IMR-90 (cell line): ENCODE results near the gene KCNQ1. TPM values are rescaled to one million over a fixed set of nuclear protein-coding genes. Genes with fewer than 3 reads are reported as not detected.

Source experiments
- ATAC-seq: fragments of 200-7000 bp; cut with Tn5 transposase; 2 replicates; pipeline ENCODE4 v1.9.1; 2020; ENCODE audit warnings: low read depth, mild to moderate bottlenecking, moderate library complexity
- BruUV-seq: library from RNA; stranded (reverse); fragments of 400-500 nt; replicated peaks from 2 replicates; lab custom pipeline; 2021; lab: Mats Ljungman, UMichigan
- CTCF ChIA-PET: fragments of 300-600 bp; formaldehyde crosslinking; extraction: SDS; loops from one replicate; lab custom pipeline; 2021; ENCODE audit warnings: antibody characterized with exemption; lab: Yijun Ruan, JAX
- POLR2A ChIA-PET: fragments of 300-600 bp; sonication (Branson Sonifier 250); formaldehyde crosslinking; loops from one replicate; lab custom pipeline; 2022; ENCODE audit warnings: antibody characterized with exemption; ENCODE audit not compliant: unreplicated experiment; lab: Charles Lee
- DNase-seq: peaks from one replicate; pipeline ENCODE4 v3.0.0; 2013
- H2AFZ ChIP-seq: replicated peaks from 2 replicates; pipeline ENCODE3; 2013; ENCODE audit warnings: low read length, mild to moderate bottlenecking; ENCODE audit not compliant: poor library complexity
- H2AK5ac ChIP-seq: 2 replicates; pipeline ENCODE4 v1.6.1; 2013; ENCODE audit warnings: low read depth, low read length, inconsistent platforms
- H2AK9ac ChIP-seq: replicated peaks from 2 replicates; pipeline ENCODE3; 2013; ENCODE audit warnings: mild to moderate bottlenecking, low read depth, low read length, moderate library complexity; ENCODE audit not compliant: poor library complexity
- H2BK120ac ChIP-seq: 2 replicates; pipeline ENCODE4 v1.6.1; 2013; ENCODE audit warnings: low read depth, low read length, inconsistent platforms
- H2BK15ac ChIP-seq: 3 replicates; pipeline ENCODE4 v1.6.1; 2013; ENCODE audit warnings: low read depth, low read length, inconsistent platforms
- H2BK20ac ChIP-seq: 2 replicates; pipeline ENCODE4 v1.6.1; 2013; ENCODE audit warnings: low read depth, mild to moderate bottlenecking, inconsistent platforms, low read length, moderate library complexity
- H2BK5ac ChIP-seq: 2 replicates; pipeline ENCODE4 v1.6.1; 2013; ENCODE audit warnings: mild to moderate bottlenecking, low read depth, low read length, inconsistent platforms; ENCODE audit not compliant: poor library complexity, severe bottlenecking
- H3K14ac ChIP-seq: replicated peaks from 2 replicates; pipeline ENCODE4 v1.6.1; 2013; ENCODE audit warnings: low read depth, low read length, inconsistent platforms
- H3K18ac ChIP-seq: 2 replicates; pipeline ENCODE4 v1.6.1; 2013; ENCODE audit warnings: low read depth, low read length, control low read depth
- H3K23ac ChIP-seq: 2 replicates; pipeline ENCODE4 v1.6.1; 2013; ENCODE audit warnings: low read depth, low read length, inconsistent platforms
- H3K27ac ChIP-seq: 2 replicates; pipeline ENCODE4 v1.5.1; 2013; ENCODE audit warnings: mild to moderate bottlenecking, control low read depth, low read length; ENCODE audit not compliant: insufficient read depth
- H3K27me3 ChIP-seq: 2 replicates; pipeline ENCODE4 v1.6.1; 2013; ENCODE audit warnings: low read length; ENCODE audit not compliant: control insufficient read depth, insufficient read depth
- H3K36me3 ChIP-seq: 2 replicates; pipeline ENCODE4 v1.6.1; 2013; ENCODE audit warnings: low read length, mixed read lengths; ENCODE audit not compliant: control insufficient read depth, insufficient read depth
- H3K4ac ChIP-seq: 2 replicates; pipeline ENCODE4 v1.6.1; 2013; ENCODE audit warnings: low read depth, low read length, inconsistent platforms
- H3K4me1 ChIP-seq: 2 replicates; pipeline ENCODE4 v1.6.1; 2013; ENCODE audit warnings: low read length, mixed read lengths; ENCODE audit not compliant: control insufficient read depth, insufficient read depth
- H3K4me2 ChIP-seq: 2 replicates; pipeline ENCODE4 v1.6.1; 2013; ENCODE audit warnings: low read depth, mild to moderate bottlenecking, control low read depth, low read length, moderate library complexity
- H3K4me3 ChIP-seq: 2 replicates; pipeline ENCODE4 v1.5.1; 2013; ENCODE audit warnings: low read depth, mild to moderate bottlenecking, control low read depth, low read length, moderate library complexity; ENCODE audit not compliant: insufficient read depth
- H3K56ac ChIP-seq: 2 replicates; pipeline ENCODE4 v1.6.1; 2013; ENCODE audit warnings: low read length, inconsistent platforms; ENCODE audit not compliant: insufficient read depth; ENCODE audit errors: extremely low read depth
- H3K79me1 ChIP-seq, 2 experiments: 2 replicates each; pipeline ENCODE4 v1.6.1; 2013; ENCODE audit warnings: low read length in 2 of 2, inconsistent platforms in 1 of 2, low read depth in 1 of 2
- H3K9ac ChIP-seq: 2 replicates; pipeline ENCODE4 v1.6.1; 2013; ENCODE audit warnings: low read depth, low read length, control low read depth
- H3K9me1 ChIP-seq: 2 replicates; pipeline ENCODE4 v1.6.1; 2013; ENCODE audit warnings: low read length, inconsistent platforms; ENCODE audit not compliant: insufficient read depth
- H3K9me3 ChIP-seq: 2 replicates; pipeline ENCODE4 v1.6.1; 2013; ENCODE audit warnings: low read length; ENCODE audit not compliant: control insufficient read depth, insufficient read depth
- H4K20me1 ChIP-seq: 2 replicates; pipeline ENCODE4 v1.6.1; 2013; ENCODE audit warnings: low read length, inconsistent platforms; ENCODE audit not compliant: insufficient read depth
- H4K5ac ChIP-seq: 2 replicates; pipeline ENCODE4 v1.6.1; 2013; ENCODE audit warnings: mild to moderate bottlenecking, low read depth, low read length, control low read depth
- H4K8ac ChIP-seq, 2 experiments: 2 replicates each; pipeline ENCODE4 v1.6.1; 2013; ENCODE audit warnings: low read depth in 2 of 2, low read length in 2 of 2, control low read depth in 1 of 2, inconsistent platforms in 1 of 2
- H4K91ac ChIP-seq: 2 replicates; pipeline ENCODE4 v1.6.1; 2013; ENCODE audit warnings: low read depth, low read length, inconsistent platforms; ENCODE audit not compliant: insufficient read depth
- CEBPB ChIP-seq: IDR thresholded peaks from 2 replicates; pipeline ENCODE4 v1.6.1; 2012; ENCODE audit warnings: low read depth, low read length, improper control_type of control experiment
- FOS ChIP-seq: fragments of 150-350 bp; IDR thresholded peaks from 2 replicates; pipeline ENCODE4 v1.6.1; 2016; ENCODE audit warnings: low read depth, low read length
- MAFK ChIP-seq: IDR thresholded peaks from 2 replicates; pipeline ENCODE4 v1.6.1; 2012; ENCODE audit warnings: low read depth, low read length, improper control_type of control experiment
- POLR2A ChIP-seq: IDR thresholded peaks from 2 replicates; pipeline ENCODE4 v1.6.1; 2012; ENCODE audit warnings: mild to moderate bottlenecking, low read depth, low read length
- RCOR1 ChIP-seq: IDR thresholded peaks from 2 replicates; pipeline ENCODE4 v1.6.1; 2012; ENCODE audit warnings: mild to moderate bottlenecking, low read length, improper control_type of control experiment; ENCODE audit not compliant: insufficient replicate concordance
- WGBS, 2 experiments: methylation state at CpG; one replicate each; pipeline versions ENCODE4 v1.1.5 to v1.1.7; 2013; ENCODE audit warnings: missing lambda C conversion rate in 2 of 2; ENCODE audit not compliant: insufficient read length in 1 of 2; ENCODE audit errors: extremely low coverage in 2 of 2; 5-methylcytosine and 5-hydroxymethylcytosine counted together
- dilution Hi-C: fragments of 300-500 bp; cut with HindIII; formaldehyde crosslinking; loops from one replicate; pipeline ENCODE4 v1.14.3; 2018; ENCODE audit warnings: low sequenced_read_pairs; ENCODE audit not compliant: unreplicated experiment
- in situ Hi-C: fragments of 300-500 bp; cut with MboI; formaldehyde crosslinking; loops from 3 replicates; pipeline ENCODE4 v1.14.3; 2019; ENCODE audit warnings: low sequenced_read_pairs, inconsistent platforms, mixed read lengths
- intact Hi-C: fragments of 100-400 bp; cut with micrococcal nuclease; formaldehyde crosslinking; loops from 2 replicates; pipeline ENCODE4 v1.10.0; 2022
- polyA plus RNA-seq, 3 experiments: library from polyadenylated mRNA; depleted of rRNA; stranded (reverse); fragments of >200 nt; gene quantifications; 2 replicates each; pipeline ENCODE4 v1.2.3, GENCODE V29; 2012; ENCODE audit warnings: low replicate concordance in 1 of 3
- total RNA-seq: library from RNA; depleted of rRNA; stranded (reverse); fragments of >200 nt; gene quantifications from 2 replicates; pipeline ENCODE4 v1.2.3, GENCODE V29; 2012
- TF ChIP-seq, protein P1 (sequence below): fragments of 150-350 bp; IDR thresholded peaks from 2 replicates; pipeline ENCODE4 v1.6.1; 2016; ENCODE audit warnings: low read depth, mild to moderate bottlenecking, low read length, moderate library complexity, borderline replicate concordance

KCNQ1 gene
- total and polyA plus RNA-seq, 2 of the 4 experiments (the other 2 are of a cell fraction), result 0.07 TPM; not detected in 1

- Histone ChIP-seq H3K4me1 (no peaks in the 10 kb centered on the region), H3K18ac (no peak overlapping the region), H3K9ac (no peak overlapping the region), H3K4me3 (no peak overlapping the region), H3K27me3 (no peaks in the 10 kb centered on the region; the same call in 1 of the 2 replicates), H3K56ac (no peak overlapping the region), H3K9me1 (no peaks in the 10 kb centered on the region), H2BK120ac (no peak overlapping the region), H2BK5ac (no peak overlapping the region), H4K8ac (no peak overlapping the region), H4K20me1 (no peaks in the 10 kb centered on the region), H3K36me3 (no peaks in the 10 kb centered on the region), H4K91ac (no peak overlapping the region), H3K4ac (no peak overlapping the region), H2AK9ac (no peak overlapping the region), H3K79me1 (no peaks in the 10 kb centered on the region), H2AK5ac (no peak overlapping the region), H3K4me2 (no peak overlapping the region), H4K5ac (no peak overlapping the region), H2AFZ (no peak overlapping the region), H3K23ac (no peak overlapping the region), H2BK15ac (no peak overlapping the region), H3K27ac (no peak overlapping the region), H3K9me3 (peaks cover 30% of the 10 kb centered on the region), H2BK20ac (no peak overlapping the region), H3K14ac (no peak overlapping the region)
- whole genome bisulfite sequencing, 2 experiments, result no CpG with 5 or more reads among the region's 1 CpG
- intact Hi-C loops, result no loop called here
- in situ Hi-C loops, result no loop called here
- dilution Hi-C loops, result no loop called here
- ATAC-seq (no peak), DNase-seq (no peak)
- ChIA-PET CTCF (no interaction called here), POLR2A (no interaction called here)
- no TSS peak for BruUV-seq
- TF ChIP-seq RCOR1 (no peak), POLR2A (no peak), MAFK (no peak), CEBPB (no peak), FOS (no peak)
- TF ChIP-seq, protein P1, sequence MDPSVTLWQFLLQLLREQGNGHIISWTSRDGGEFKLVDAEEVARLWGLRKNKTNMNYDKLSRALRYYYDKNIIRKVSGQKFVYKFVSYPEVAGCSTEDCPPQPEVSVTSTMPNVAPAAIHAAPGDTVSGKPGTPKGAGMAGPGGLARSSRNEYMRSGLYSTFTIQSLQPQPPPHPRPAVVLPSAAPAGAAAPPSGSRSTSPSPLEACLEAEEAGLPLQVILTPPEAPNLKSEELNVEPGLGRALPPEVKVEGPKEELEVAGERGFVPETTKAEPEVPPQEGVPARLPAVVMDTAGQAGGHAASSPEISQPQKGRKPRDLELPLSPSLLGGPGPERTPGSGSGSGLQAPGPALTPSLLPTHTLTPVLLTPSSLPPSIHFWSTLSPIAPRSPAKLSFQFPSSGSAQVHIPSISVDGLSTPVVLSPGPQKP, result no peak
Observed at GRCh38 chr11:2630679-2631078, 185.9 kb downstream of the KCNQ1 start.
